Measurements from ENCODE around the gene PLCL2.
"Not testable (repeated sequence)": the region's sequence is repeated elsewhere in the genome, so short reads cannot be mapped to it uniquely, and the experiment has no call there.

Gene PLCL2

GRCh38 chr3:17090280-17090983 lies 205.7 kb downstream of the PLCL2 start:
- DNase-seq (ENCODE audit: low read depth), result no peak
- TF ChIP-seq, protein P1, sequence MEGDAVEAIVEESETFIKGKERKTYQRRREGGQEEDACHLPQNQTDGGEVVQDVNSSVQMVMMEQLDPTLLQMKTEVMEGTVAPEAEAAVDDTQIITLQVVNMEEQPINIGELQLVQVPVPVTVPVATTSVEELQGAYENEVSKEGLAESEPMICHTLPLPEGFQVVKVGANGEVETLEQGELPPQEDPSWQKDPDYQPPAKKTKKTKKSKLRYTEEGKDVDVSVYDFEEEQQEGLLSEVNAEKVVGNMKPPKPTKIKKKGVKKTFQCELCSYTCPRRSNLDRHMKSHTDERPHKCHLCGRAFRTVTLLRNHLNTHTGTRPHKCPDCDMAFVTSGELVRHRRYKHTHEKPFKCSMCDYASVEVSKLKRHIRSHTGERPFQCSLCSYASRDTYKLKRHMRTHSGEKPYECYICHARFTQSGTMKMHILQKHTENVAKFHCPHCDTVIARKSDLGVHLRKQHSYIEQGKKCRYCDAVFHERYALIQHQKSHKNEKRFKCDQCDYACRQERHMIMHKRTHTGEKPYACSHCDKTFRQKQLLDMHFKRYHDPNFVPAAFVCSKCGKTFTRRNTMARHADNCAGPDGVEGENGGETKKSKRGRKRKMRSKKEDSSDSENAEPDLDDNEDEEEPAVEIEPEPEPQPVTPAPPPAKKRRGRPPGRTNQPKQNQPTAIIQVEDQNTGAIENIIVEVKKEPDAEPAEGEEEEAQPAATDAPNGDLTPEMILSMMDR (conservative IDR thresholded peaks at IDR 0.05; ENCODE audit: low read length), result no peak

GRCh38 chr3:17091910-17092582 lies 207.3 kb downstream of the PLCL2 start:
- no peak overlapping the region for H3K4me3 ChIP-seq (ENCODE audit: low read length)
- TF ChIP-seq, protein P1 (conservative IDR thresholded peaks at IDR 0.05; ENCODE audit: low read length), result no peak

More at GRCh38 chr3:17090280-17090983, 205.7 kb downstream of the PLCL2 start:
- H3K4me3 ChIP-seq (ENCODE audit: low read length), result no peak overlapping the region

DNA sequence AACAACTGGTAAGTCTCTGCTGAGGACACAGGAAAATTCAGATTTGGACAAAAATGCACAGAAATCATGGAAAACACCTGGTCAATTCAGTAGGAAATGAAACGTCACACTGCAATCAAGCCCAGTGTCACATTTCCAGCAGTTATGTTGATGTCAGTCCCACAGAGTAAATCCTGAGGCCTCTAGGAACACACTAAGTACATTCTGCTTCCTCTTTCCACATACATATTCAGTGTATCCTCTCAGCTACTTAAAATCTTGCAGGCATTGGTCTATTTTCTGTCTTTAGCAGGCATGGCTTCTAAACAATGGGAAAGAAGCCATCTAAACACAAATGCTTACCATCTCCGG lies 207.8 kb downstream of the PLCL2 start:
- no peak for DNase-seq (ENCODE audit: low read depth)

More at GRCh38 chr3:17091910-17092582, 207.3 kb downstream of the PLCL2 start:
- DNase-seq (ENCODE audit: low read depth), result no peak

GRCh38 chr3:17094551-17094950 lies 209.8 kb downstream of the PLCL2 start:
- no peak overlapping the region for H3K4me3 ChIP-seq (ENCODE audit: low read length)
- TF ChIP-seq, protein P1 (conservative IDR thresholded peaks at IDR 0.05; ENCODE audit: low read length), result no peak
- no peak for DNase-seq (ENCODE audit: low read depth)

More for the DNA sequence above, 207.8 kb downstream of the PLCL2 start:
- no peak overlapping the region for H3K4me3 ChIP-seq (ENCODE audit: low read length)
- TF ChIP-seq, protein P1 (conservative IDR thresholded peaks at IDR 0.05; ENCODE audit: low read length), result no peak

DNA sequence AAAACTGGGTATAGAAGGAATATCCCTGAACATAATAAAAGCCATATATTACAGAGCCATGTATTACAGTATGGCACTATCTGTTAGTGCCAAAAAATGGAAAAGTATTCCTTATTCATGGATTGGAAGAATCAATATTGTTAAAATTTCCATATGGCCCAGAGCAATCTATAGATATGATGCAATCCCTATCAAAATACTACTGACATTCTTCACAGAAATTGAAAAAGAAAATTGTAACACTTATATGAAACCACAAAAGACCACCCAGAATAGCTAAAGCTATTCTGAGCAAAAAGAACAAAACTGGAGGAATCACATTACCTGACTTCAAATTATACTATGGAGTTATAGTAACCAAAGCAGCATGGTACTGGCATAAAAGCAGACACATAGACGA lies 218.8 kb downstream of the PLCL2 start:
- no peak for DNase-seq (ENCODE audit: low read depth)
- no peak overlapping the region for H3K4me3 ChIP-seq (ENCODE audit: low read length)
- TF ChIP-seq, protein P1 (conservative IDR thresholded peaks at IDR 0.05; ENCODE audit: low read length), result no peak

DNA sequence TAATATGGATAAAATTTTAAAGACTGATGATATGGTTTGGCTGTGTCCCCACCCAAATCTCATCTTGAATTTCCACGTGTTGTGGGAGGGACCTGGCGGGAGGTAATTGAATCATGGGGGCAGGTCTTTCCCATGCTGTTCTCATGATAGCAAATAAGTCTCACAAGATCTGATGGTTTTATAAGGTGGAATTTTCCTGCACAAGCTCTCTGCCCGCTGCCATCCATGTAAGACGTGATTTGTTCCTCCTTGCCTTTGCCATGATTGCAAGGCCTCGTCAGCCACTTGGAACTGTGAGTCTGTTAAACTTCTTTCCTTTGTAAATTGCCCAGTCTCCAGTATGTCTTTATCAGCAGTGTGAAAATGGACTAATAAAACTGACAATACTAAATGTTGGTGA lies 222.0 kb downstream of the PLCL2 start:
- not testable (repeated sequence) for H3K4me3 ChIP-seq (ENCODE audit: low read length); DNase-seq (ENCODE audit: low read depth)

GRCh38 chr3:17110660-17111396 lies 226.1 kb downstream of the PLCL2 start:
- TF ChIP-seq, protein P1 (conservative IDR thresholded peaks at IDR 0.05; ENCODE audit: low read length), result no peak

More at GRCh38 chr3:17110660-17111396, 226.1 kb downstream of the PLCL2 start:
- no peak overlapping the region for H3K4me3 ChIP-seq (ENCODE audit: low read length)
- DNase-seq (ENCODE audit: low read depth), result no peak

Measured in AG10803 (cell line).